Middle frontal gyrus (tissue), 1 donor: Measurements from ENCODE around the gene FIGNL2.
"Not testable (repeated sequence)": the region's sequence is repeated elsewhere in the genome, so short reads cannot be mapped to it uniquely, and the experiment has no call there.

ENCODE experiments used
- DNase-seq: peaks from one replicate; pipeline ENCODE4 v3.0.0-alpha.2; 2015; ENCODE audit warnings: low spot score; ENCODE audit errors: extremely low spot score

Gene FIGNL2

GRCh38 chr12:51836041-51836826 is 12.3 kb downstream of the FIGNL2 start:
- DNase-seq: no peak

GRCh38 chr12:51834411-51834810 is 14.1 kb downstream of the FIGNL2 start:
- DNase-seq: no peak

GRCh38 chr12:51833448-51834227 is 14.9 kb downstream of the FIGNL2 start:
- DNase-seq: no peak

GRCh38 chr12:51832354-51833107 is 16.0 kb downstream of the FIGNL2 start:
- DNase-seq: no peak

GRCh38 chr12:51831817-51832216 is 16.7 kb downstream of the FIGNL2 start:
- not testable (repeated sequence) for DNase-seq

GRCh38 chr12:51829641-51830040 is 18.9 kb downstream of the FIGNL2 start:
- no peak for DNase-seq

GRCh38 chr12:51829011-51829481 is 19.5 kb downstream of the FIGNL2 start:
- DNase-seq: no peak

GRCh38 chr12:51827925-51828818 is 20.3 kb downstream of the FIGNL2 start:
- no peak for DNase-seq

- DNase-seq: no peak
Measured at GRCh38 chr12:51826881-51827280, 21.6 kb downstream of the FIGNL2 start.

GRCh38 chr12:51825216-51825615 is 23.3 kb downstream of the FIGNL2 start:
- no peak for DNase-seq

GRCh38 chr12:51823875-51824565 is 24.5 kb downstream of the FIGNL2 start:
- peak; percentile 76 for DNase-seq

GRCh38 chr12:51822956-51823355 is 25.6 kb downstream of the FIGNL2 start:
- DNase-seq: no peak

GRCh38 chr12:51822261-51822616 is 26.3 kb downstream of the FIGNL2 start:
- DNase-seq: no peak

GRCh38 chr12:51821440-51822260 is 26.9 kb downstream of the FIGNL2 start:
- DNase-seq: no peak

- DNase-seq: no peak
Measured at GRCh38 chr12:51820526-51821439, 27.7 kb downstream of the FIGNL2 start.

GRCh38 chr12:51819736-51820525 is 28.6 kb downstream of the FIGNL2 start:
- DNase-seq: no peak

GRCh38 chr12:51818566-51819300 is 29.8 kb downstream of the FIGNL2 start:
- DNase-seq: no peak
